Adrenal gland (tissue), 12 donors: ENCODE measurements around the gene NEUROG2. TPM values are rescaled to one million over a fixed set of nuclear protein-coding genes. Genes with fewer than 3 reads are reported as not detected.

Experiments used
- polyA plus RNA-seq, 3 donors: library from polyadenylated mRNA; stranded (reverse); fragments of 200-250 nt in 2 of 3; fragments of 350-450 nt in 1 of 3; fragmentation: Illumina TruSeq in 1 of 3; extraction: RNeasy Lipid Tissue Mini Kit (QIAGEN cat#74804) in 1 of 3; gene quantifications; one replicate each; pipeline ENCODE4 v1.2.3, GENCODE V29; 2013 to 2014
- total RNA-seq, 9 donors: library from RNA; depleted of rRNA in 4 of 9; stranded (reverse); fragments of >200 nt in 4 of 9; fragments of 120-200 nt in 1 of 9; fragmentation: NEBNext Ultra II Directional in 1 of 9; extraction: Animal tissue kit (Norgen Biotek cat#: 25700) in 1 of 9; gene quantifications; one replicate each; pipeline versions ENCODE4 v1.1.0 to v1.2.4, GENCODE V29; 2013 to 2023
- donor health status: healthy with polysubstance abuse.
- donor health status: Bipolar disorder and iron deficiency.
- donor health status: DM: yes; HTN: yes; CAD: no.
- donor health status: DM: no; HTN: no; CAD: no.
- donor health status: DM: no; HTN: no; CAD: no.
- donor health status: DM: yes; HTN: yes; CAD: no.

Gene NEUROG2
- total and polyA plus RNA-seq, 12 donors, result 0.06 TPM; not detected in 11

Other genes starting within 250 kb of the NEUROG2 start
- 10 to 100 TPM in 4 of 9 donors, 1 to 10 TPM in 4, under 1 TPM in 1; 0.54 to 20.5 (median 9.2) TPM for gene TIFA, start 230.3 kb downstream of the NEUROG2 start, total RNA-seq
- gene TIFA, start 230.3 kb downstream of the NEUROG2 start, polyA plus RNA-seq, result 1 to 10 TPM; 2.2 to 6.7 (median 2.2) TPM
- 10 to 100 TPM in 8 of 9 donors, 1 to 10 TPM in 1; 6.0 to 50.4 (median 14.8) TPM for gene ALPK1, start 218.8 kb downstream of the NEUROG2 start, total RNA-seq
- gene ALPK1, start 218.8 kb downstream of the NEUROG2 start, polyA plus RNA-seq, result 10 to 100 TPM in 2 of 3 donors, 1 to 10 TPM in 1; 6.8 to 13.8 (median 13.2) TPM
- 10 to 100 TPM in 1 of 9 donors, 1 to 10 TPM in 7, under 1 TPM in 1; 0.66 to 17.6 (median 2.7) TPM for gene ZGRF1, start 120.7 kb upstream of the NEUROG2 start, total RNA-seq
- gene ZGRF1, start 120.7 kb upstream of the NEUROG2 start, polyA plus RNA-seq, result 1 to 10 TPM; 2.6 to 9.1 (median 6.4) TPM
- 10 to 100 TPM; 15.3 to 67.0 (median 35.2) TPM for gene LARP7, start 121.0 kb upstream of the NEUROG2 start, total RNA-seq
- 10 to 100 TPM; 41.6 to 65.6 (median 61.1) TPM for gene LARP7, start 121.0 kb upstream of the NEUROG2 start, polyA plus RNA-seq